GM13977 (cell line): ENCODE data around the gene RNF31.

Experiments used
- DNase-seq: peaks from one replicate; pipeline ENCODE4 v3.0.0; 2012; ENCODE audit warnings: low spot score
- CTCF ChIP-seq: IDR thresholded peaks from 2 replicates; pipeline ENCODE4 v1.5.1; 2012; ENCODE audit warnings: mild to moderate bottlenecking, control low read depth; ENCODE audit not compliant: insufficient read depth; ENCODE audit errors: extremely low read depth, missing control alignments
- in situ Hi-C: fragments of 300-500 bp; cut with MboI; formaldehyde crosslinking; loops from one replicate; pipeline ENCODE4 v1.12.0; 2022; ENCODE audit warnings: low sequenced_read_pairs, low pct_unique_long_range_greater_than_20kb, mixed read lengths, inconsistent platforms; ENCODE audit not compliant: unreplicated experiment

Gene RNF31

GRCh38 chr14:24145690-24146452, 1.4 kb upstream of the RNF31 start:
- in situ Hi-C loops, result no loop called here
- no peak for TF ChIP-seq CTCF
- no peak for DNase-seq

GRCh38 chr14:24146453-24146977, 783 bp upstream of the RNF31 start, which contains the start of gene PSME2:
TSS of gene PSME2 (minus strand) at chr14:24146610. CDS start at chr14:24146581, 29 bp downstream.
- in situ Hi-C loops, result no loop called here
- TF ChIP-seq CTCF, result no peak
- peak; percentile 98 for DNase-seq

- TF ChIP-seq CTCF, result no peak
- in situ Hi-C loops, result no loop called here
- no peak for DNase-seq
These were observed 597 bp downstream of the RNF31 start for GRCh38 chr14:24147761-24148428.

GRCh38 chr14:24149302-24149969, 2.1 kb downstream of the RNF31 start:
- no peak for DNase-seq
- no peak for TF ChIP-seq CTCF
- in situ Hi-C loops, result no loop called here

- in situ Hi-C loops, result no loop called here
- DNase-seq, result no peak
- TF ChIP-seq CTCF, result no peak
These were observed 2.8 kb downstream of the RNF31 start for GRCh38 chr14:24150061-24150460.

- no peak for DNase-seq
- no peak for TF ChIP-seq CTCF
- in situ Hi-C loops, result no loop called here
These were observed 3.3 kb downstream of the RNF31 start for GRCh38 chr14:24150567-24150966.
